HG02870 (cell line): ENCODE data around the gene ZFHX3.

Source experiments
- ATAC-seq: cut with Tn5 transposase; IDR thresholded peaks from one replicate; pipeline ENCODE4 v1.9.1; 2021; ENCODE audit warnings: mild to moderate bottlenecking, moderate library complexity; ENCODE audit not compliant: unreplicated experiment

The ZFHX3 gene

DNA sequence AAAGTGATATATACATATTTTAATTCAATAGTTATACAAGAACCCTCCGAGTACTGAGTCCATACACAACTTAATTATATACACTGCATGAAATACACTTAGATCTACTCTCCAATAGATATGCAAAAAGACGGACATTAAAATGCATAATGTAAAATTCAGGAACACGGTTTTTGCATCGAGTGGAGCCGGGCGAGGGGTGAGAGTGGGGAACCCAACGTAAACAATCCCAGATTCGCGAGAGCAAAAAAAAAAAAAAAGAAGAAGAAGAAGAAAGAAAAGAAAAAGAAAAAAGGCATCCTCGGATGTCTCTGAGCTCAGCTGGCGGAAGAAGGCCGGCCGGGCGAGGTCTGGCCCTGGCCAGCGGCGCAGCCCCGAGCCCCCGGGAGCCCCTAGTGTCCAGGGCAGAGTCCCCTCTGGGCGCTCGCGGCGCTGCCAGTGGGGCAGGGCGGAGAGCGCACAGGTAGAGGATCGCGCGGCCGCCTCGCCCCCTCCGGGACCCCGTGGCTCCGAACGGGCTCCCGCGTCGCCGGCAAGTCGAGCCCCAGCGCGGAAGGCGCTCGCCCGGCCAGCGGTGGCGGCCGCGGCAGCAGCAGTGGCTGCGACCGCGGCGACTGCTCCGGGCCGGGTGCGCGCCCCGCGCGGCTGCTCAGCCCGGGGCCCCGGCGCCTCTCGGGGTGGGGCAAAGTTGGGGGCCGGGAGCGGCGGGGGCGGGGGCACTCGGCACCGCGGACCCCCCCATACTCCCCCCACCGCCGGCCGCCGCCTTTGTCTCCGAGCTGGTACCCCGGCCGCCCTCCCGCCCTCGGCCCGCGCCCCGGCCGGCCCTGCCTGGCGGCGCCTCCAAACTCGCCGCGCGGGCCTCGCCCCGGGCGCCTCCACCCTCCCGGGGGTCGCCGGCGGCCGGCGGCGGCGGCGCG lies 9.6 kb upstream of the ZFHX3 start:
- peak; percentile 33 for ATAC-seq

DNA sequence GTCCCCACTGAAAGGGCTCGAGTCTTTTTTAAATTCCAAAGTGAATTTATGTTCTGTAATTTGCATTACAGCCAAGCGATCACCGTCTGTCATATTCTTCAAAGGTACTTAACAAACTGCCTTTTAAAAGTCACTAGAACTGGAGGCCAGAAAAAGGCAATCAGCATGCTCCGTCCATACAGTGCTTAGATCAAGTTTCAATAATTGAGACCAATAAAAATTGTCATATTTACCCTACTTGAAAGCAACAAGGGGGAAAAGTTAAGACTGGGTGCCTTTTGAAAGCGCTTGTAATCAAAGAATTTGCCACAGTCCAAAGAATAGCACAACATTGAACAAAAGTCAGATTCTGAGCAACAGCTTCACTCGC lies 9.0 kb upstream of the ZFHX3 start:
- no peak for ATAC-seq

DNA sequence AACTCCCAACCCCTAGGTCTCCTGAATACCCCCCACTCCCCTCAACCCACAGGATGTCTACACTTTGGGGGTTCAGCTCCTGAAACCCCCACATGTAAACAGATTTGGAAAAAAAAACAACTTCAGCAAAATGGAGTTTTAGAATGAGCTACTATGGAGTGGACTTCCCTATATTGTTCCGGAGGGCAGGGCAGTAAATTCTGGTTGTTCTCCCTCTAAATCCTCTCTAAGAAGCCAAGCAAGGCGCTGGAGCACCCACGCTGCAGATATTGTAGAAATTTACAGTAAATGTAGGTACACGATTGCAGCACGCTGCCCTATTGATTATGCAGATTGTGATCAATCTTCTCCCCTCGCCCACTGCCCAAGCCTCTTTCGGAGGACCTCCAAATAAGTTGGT lies 8.5 kb upstream of the ZFHX3 start:
- no peak for ATAC-seq

DNA sequence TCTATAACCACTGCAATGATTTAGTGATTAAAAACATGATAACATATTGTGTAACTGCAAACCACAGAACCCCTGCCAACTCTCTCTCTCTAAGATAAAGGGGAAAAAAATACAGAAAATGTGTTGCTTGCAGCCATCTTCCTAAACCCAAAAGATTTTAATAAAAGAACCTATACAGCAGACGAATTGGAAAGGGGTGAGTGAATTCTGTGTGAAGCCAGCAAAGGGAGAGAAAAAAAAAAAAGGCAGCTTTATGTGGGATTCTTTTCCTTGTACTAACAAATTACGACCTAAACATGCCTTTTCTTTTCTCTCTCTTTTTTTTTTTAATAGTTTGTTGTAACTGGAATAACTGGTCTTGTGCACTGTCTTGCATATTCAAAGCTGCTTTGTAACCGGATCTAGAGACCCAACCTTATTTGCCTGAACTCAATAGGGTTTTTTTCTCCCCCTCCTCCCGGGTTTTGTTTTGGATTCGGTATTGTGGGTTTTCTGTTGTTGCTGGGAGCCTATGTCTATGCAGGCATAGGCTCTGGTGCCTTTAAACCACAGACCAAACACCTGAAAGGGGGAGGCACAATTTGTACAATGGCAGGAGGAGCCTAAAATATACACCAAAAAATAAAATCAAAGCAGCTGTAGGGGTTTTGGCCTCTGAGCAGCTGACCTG lies 7.0 kb upstream of the ZFHX3 start:
- no peak for ATAC-seq

DNA sequence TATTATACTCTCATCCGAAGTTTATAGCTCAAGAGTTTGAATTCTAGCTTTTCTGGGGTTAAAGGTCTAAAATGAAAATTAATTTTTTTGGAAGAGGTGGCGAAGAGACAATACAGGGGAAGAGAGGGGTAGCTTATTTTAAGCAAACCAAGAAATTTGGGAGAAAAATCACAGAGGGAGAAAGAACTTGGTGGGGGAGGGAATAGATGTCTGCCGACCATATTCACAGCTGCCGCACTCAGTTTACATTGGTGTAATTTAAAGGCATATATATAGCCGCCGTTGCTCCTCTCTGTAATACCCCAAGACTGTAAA lies 6.5 kb upstream of the ZFHX3 start:
- ATAC-seq = no peak

DNA sequence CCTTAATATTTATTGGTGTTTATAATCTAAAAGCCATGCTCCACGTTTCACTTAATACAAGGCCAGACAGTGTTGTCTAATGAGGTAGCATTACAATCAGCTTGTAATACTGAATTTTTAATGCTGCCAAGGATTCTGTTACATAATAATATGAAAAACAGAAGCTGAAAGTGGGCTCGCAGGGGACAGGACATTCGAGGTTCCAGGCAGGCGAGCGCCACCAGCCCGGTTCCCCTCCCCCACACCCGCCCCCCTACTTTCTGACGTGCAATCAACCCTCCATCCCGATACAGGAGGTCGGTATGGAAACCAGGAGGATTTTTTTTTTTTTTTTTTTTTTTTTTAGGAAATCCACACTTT lies 6.2 kb upstream of the ZFHX3 start:
- no peak for ATAC-seq

DNA sequence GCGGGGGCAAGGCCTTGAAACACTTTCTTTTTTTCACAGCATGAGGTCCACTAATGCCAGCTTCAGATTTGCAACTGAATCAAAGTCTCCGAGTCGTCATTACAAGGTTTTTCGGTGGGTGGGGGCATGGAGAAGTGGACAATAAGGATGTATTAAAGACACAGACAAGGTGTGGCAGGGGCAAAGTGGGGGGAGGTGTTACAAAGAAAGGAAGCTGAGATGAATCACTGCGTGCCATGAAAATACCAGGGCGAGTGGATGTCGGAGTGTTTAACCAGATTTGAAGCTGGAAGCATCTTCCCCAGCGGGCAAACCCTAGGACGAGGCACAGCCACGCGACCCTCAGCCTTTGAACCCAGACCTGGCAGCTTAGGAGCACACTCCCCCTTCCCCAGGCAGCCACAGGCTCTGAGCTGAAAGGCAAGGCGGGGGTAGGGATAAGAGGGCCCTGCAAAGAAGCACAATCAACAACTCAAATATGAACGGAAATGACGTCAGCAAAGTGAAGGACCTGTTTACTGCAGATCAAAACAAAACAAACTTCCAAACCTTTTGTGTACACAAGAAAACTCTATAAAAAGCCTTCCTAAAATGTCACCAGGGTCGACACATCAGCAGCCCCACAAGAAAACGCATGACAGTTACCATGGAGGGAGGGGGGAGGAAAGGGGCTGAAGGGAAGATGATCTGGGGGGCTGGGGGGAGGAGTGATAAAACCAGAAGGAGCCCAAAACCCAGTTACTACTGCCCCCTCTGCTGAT lies 5.6 kb upstream of the ZFHX3 start:
- no peak for ATAC-seq

DNA sequence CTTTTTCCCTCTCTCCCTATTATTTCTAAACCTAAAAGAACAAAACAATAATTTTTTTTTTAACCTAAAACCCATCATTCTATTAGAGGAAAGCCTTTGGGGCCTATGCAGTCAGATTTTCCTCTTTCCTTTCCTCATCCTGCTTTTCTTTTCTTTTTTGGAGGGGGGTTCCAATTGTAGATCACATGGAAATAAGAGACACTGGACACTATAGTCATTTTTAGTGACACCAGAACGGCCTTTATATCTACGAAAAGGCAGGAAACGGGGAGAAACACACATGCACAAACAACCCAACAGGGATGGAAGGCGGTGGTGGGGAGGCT lies 5.1 kb upstream of the ZFHX3 start:
- no peak for ATAC-seq

DNA sequence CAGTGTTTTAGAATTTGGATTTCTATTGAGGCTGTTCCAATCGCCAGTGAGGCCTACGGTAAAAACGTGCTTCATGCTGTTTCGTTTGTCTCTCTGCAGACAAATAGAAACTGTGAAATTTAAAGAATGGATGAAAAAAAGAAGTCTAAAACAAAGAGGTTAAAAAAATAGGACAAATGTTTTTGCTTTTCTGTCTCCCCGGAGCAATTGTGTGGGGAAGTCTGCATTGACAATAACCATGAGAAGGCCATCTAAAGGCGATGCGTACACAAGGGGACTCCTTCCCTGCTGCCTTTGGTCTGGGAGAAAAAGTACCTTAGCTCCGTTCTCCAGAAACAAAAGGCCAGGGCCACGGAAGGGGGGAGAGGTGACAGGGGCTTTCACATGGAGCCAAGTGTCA lies 4.6 kb upstream of the ZFHX3 start:
- ATAC-seq = no peak

DNA sequence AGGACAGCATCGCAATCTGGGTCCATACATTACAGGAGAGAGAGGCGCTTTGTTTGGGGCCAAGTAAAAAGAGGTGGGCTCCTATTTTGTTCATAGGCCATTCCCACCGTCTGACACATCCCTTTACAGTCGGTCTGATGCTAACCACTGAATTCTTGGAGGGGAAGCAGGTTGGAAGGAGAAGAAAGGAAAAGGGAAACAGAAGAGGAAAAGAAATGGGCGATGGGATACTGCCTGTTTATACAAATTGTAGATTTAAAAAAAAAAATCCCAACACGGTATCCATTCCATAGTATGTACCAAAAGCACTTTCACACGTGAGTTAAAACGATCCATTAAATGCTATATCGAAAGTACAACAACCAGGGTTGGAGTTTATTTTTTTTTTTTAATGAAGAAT lies 4.0 kb upstream of the ZFHX3 start:
- no peak for ATAC-seq

DNA sequence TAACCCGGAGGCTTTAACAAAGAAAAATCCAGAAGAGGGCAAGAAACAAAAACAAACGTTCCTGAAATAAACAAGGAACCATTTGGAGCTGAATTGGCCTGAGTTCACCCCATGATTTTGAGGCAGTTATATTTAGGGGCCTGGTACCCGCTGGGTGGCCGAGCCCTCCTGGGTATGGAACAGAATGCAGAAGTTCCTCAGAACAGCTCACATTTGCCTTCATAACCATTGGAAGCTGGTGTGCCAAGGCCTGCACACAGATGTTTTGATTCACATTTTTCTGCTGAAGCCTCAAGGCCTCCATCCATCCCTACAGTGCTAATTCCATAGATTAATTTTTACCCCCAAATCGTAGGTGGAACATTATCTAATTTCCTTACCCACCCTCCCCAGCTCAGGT lies 3.3 kb upstream of the ZFHX3 start:
- ATAC-seq = no peak

DNA sequence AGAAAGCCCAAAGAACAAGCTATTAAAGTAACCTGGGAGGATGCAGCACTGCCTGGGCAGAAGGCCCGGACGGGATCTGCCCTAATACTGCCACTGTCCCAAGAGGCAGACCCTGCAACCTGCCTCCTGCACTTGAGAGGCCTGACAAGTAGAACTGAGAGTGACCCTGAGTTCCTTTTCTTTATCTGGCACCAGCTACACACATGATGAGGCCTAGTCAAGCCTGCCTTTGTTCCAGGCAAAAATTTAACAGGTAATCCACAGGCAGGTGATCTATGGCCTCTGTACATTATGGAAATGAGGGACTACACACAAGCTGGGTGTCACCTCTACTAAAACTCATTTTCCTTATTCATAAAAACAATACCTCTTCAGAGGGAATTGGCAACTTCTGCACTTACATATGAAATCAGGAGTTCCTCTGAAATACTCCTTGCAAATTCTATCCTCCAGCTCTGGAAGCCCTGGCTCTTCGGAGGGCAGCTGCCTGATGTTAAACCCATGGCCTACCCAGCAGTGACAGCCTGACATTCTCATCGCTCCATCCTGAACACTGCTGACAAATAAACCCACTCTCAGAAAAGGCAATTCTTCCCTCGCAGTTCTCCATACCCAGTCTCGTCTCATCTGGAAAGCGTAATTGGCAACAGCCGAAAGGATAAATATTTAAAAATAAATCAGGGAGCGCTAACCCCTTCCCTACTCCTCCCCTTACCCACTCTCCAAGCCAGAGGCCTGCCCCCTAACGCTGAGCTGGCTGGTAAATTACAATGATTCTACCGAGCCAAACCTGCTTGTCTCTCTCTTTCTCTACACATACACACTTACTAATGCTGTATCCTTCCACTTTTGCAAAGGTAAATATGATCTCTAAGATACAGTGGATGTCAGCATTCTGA lies 2.5 kb upstream of the ZFHX3 start:
- no peak for ATAC-seq

DNA sequence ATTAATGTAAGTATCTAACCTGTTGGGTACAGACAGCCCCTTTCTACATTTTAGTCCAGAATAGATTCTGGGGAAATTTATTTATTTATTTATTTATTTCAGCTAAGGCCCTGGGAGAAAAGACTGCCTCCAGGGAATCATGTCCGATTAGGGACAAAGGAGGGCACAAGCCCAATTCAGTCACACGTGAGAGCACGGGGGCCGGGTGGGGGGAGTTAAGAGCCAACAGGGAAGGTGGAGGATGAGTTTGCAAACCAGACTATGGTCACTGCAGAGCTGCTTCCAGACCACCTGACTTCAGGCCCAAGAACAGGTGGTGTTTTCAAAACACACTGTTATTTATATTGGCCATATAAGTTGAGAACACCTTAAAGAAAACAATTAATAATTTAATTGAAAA lies 1.6 kb upstream of the ZFHX3 start:
- no peak for ATAC-seq

DNA sequence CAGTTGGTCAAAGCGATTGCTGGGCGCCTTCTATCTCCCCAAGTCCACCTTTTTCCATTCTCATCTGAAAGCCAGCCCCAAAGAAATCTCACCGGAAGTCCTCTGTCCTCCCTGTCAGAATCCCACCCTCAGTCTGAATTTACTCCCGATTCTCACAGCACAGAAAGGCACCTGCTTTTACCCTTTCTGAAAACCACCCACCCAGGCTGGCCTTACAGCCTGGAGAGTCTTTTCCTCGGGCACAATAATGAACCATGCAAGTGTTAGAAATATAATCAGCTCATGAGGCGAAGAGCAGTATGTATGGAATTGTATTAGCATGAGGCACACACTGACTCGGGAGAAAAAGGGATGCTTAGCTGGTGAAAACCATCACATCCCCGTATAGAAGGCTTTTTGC lies 1.2 kb upstream of the ZFHX3 start:
- ATAC-seq = no peak

DNA sequence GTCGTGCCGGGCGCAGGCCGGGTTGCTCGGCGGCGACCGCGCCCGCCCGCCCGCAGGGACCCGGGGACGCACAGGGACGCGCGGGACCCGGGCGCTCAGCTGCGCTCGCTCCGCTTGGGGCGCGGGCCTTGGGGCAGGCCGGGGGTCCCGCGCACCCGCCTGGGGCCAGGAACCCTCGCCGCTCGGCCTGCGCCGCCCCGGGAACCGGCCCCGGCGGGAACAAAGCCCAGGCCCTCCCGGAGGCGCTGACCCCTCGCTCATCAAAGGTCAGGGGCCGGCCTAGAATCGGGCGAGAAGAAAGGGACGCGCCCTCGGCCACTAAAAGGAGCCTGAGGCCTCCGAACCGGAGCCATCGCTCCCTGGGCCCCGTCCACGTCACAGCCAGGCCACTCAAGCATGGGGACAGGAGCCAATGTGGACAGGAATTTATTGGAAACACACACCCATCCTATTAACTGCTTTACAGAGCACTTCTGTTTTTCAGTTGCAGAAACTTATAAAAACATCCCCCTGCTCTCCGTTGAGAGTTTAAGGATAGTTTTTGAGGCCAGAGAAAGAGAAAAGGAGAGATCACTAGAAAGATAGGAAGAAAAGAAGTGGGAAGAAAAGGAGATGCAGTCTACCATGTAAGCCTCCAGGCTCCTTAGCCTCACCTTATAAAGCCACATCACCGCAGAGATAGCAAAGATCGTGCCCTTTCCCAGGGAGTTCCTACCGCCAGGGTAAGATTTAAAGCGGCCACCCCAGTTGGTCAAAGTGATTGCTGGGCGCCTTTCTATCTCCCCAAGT lies 558 bp upstream of the ZFHX3 start:
- peak; percentile 12 for ATAC-seq

DNA sequence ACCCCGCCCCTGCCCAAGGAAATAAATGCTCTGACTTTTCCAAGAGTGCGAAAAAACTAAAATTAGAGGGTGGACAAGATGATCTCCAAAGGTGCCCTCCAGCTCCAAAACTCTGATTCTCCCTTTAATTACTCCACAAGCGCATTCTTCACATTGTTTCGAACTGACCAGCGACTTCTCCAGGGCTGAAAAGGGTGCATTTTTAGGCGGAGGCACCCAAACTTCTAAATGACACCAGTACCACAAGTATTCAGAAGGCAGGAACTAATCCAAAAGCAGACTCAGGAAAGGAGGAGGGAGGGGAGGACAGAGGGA lies 750 bp downstream of the ZFHX3 start:
- no peak for ATAC-seq

DNA sequence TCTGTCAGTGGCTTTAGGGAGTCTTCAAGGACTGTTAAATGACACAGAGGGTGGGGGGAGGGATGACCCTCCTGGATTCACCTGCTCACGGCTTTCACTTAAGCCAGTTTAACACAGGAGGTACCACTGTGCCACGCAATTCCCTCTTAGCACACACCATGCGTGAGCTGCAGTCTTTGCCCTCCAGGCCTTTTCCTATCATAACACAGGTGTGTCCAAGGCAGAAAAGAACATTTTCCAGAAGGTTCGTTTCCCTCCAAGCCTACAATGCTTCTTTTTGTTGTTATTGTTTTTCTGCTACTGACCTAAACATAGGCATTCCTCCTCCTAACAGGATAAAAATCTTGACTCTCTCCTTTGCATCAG lies 1.1 kb downstream of the ZFHX3 start:
- ATAC-seq = no peak

DNA sequence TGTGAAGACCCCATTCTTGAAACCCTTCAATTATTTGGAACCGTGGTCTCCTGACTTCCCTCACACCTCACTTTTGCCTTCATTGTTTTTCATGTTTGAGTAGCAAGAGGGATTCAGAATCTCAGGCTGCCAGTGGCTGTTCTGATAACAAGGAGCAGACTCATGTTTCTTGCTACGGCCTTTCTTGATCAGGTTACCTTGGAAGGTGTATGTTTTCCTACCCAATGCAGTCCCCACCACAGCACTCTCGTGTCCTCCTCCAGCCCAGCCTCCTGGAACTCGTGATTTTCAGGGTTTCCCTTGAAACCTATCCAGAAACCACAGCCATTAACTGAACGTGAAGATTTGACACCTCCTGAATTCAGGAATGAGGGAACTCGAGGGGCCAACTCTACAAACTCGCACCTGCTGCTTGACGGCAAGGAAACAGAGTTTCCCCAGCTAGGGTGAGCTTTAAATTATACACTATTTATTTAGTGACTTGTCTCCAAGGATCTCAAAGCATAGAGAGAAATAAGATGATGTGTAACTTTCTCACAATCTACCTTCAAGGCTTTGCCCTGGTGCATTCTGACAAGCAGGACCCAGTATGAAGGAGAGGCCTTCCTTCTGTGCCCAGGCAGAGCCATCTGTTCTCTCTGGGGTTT lies 1.6 kb downstream of the ZFHX3 start:
- no peak for ATAC-seq

DNA sequence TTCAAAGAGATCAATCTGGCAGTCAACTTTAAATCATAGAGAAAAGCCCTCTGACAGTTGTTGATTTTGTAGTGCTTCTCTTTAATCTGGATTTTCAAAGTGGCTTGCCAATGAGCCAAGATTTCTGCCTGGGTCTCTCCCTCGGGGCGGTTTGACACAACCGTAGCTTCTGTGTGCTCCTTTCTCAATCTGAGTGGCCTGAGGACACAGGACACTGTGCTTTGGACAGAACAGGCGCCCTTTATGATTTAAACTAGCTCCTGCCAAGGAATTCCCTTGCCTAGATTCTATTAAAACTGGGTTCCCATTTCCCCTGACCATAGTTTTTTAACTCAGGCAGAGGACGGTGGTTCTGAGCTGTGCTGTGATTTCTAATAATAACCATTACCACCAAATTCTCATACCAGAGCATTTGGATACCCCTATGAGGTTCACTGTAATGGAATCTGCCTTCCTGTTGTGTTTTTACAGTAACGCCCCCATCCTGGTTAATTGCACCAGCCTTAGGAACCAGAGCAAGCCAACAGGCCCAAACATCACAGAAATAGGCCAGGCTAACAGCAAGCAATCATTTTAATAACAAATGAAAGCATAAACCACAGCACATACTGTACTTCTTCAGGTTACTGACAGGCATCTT lies 4.0 kb downstream of the ZFHX3 start:
- ATAC-seq = no peak

DNA sequence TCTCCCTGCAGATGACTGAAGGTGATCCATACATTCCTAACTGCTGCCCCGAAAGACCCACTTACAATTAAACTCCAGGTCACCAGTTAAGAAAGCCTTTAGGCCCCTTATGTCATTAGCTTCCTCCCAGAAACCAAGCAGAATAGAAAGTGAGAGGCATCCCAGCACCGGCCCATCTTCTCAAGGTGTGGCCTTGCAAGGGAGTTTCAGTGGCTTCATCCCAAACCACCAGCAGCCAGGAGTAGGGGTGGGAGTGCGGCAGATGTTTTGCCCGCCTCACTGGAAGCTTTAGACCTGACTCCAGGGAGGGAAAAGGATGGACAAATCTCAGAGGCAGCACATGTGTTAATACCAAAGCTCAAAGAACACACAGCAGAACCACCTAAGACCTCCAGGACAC lies 5.1 kb downstream of the ZFHX3 start:
- ATAC-seq = no peak
